ENCODE results near the gene FHOD3. TPM values are rescaled to one million over a fixed set of nuclear protein-coding genes. Genes with fewer than 3 reads are reported as not detected.

The FHOD3 gene
- total and polyA plus RNA-seq, 10 donors, result 1.2 to 2.7 (median 1.9) TPM

GRCh38 chr18:36349552-36349951 lies 52.0 kb downstream of the FHOD3 start:
- WGBS, 5 donors, result 82 to 89% (median 88%) methylated on average over 6 of the region's 6 CpGs
- peaks cover 0 to 37% (median 0%) of the 10 kb centered on the region in 7 donors for H3K27me3 ChIP-seq (replicated peaks in 1 of 7)
- H3K4me3 ChIP-seq, result no peak overlapping the region
- no peak overlapping the region for H3K27ac ChIP-seq
- H3K36me3 ChIP-seq, result no peaks in the 10 kb centered on the region
- intact Hi-C loops (cut with DNase I; ENCODE audit: low total_unique reads), result no loop called here
- H3K4me1 ChIP-seq, result no peaks in the 10 kb centered on the region
- no peak for TF ChIP-seq POLR2AphosphoS5 (IDR thresholded peaks at IDR 0.05)
- DNase-seq, result no peak
- H3K9me3 ChIP-seq, result peaks cover 0 to 5% (median 0%) of the 10 kb centered on the region in 8 donors

- no peak overlapping the region for H3K4me3 ChIP-seq
- DNase-seq, result no peak
- no peaks in the 10 kb centered on the region for H3K4me1 ChIP-seq
- peaks cover 0 to 5% (median 0%) of the 10 kb centered on the region in 8 donors for H3K9me3 ChIP-seq
- TF ChIP-seq POLR2AphosphoS5 (IDR thresholded peaks at IDR 0.05), result no peak
- no peak for TF ChIP-seq POLR2A (IDR thresholded peaks at IDR 0.05)
- H3K27me3 ChIP-seq (replicated peaks in 1 of 7), result peaks cover 0 to 37% (median 0%) of the 10 kb centered on the region in 7 donors
- intact Hi-C loops (cut with DNase I; ENCODE audit: low total_unique reads), result no loop called here
- no peak overlapping the region for H3K27ac ChIP-seq
- H3K36me3 ChIP-seq, result no peaks in the 10 kb centered on the region
- 48 to 72% (median 63%) methylated on average over 3 of the region's 3 CpGs for WGBS, 5 donors
Measured at GRCh38 chr18:36350251-36350651, 52.7 kb downstream of the FHOD3 start.

- DNase-seq, result no peak
- H3K36me3 ChIP-seq, result no peaks in the 10 kb centered on the region
- H3K9me3 ChIP-seq, result peaks cover 0 to 5% (median 0%) of the 10 kb centered on the region in 8 donors
- intact Hi-C loops (cut with DNase I; ENCODE audit: low total_unique reads), result no loop called here
- no peaks in the 10 kb centered on the region for H3K4me1 ChIP-seq
- no peak overlapping the region for H3K27ac ChIP-seq
- H3K4me3 ChIP-seq, result no peak overlapping the region
- H3K27me3 ChIP-seq (replicated peaks in 1 of 7), result peaks cover 0 to 37% (median 0%) of the 10 kb centered on the region in 7 donors
- TF ChIP-seq POLR2A (IDR thresholded peaks at IDR 0.05) (no peak), POLR2AphosphoS5 (IDR thresholded peaks at IDR 0.05) (no peak), CTCF (IDR thresholded peaks at IDR 0.05 in 8 of 11, conservative IDR thresholded peaks at IDR 0.05 in 3 of 11) (no peak)
- 66 to 80% (median 69%) methylated on average over 9 of the region's 9 CpGs for WGBS, 5 donors
Measured at GRCh38 chr18:36350839-36351469, 53.4 kb downstream of the FHOD3 start.

- intact Hi-C loops (cut with DNase I; ENCODE audit: low total_unique reads), result no loop called here
- WGBS, 5 donors, result 70 to 80% (median 76%) methylated on average over 3 of the region's 3 CpGs
- peaks cover 0 to 5% (median 0%) of the 10 kb centered on the region in 8 donors for H3K9me3 ChIP-seq
- H3K36me3 ChIP-seq, result no peaks in the 10 kb centered on the region
- no peak overlapping the region for H3K27ac ChIP-seq
- no peaks in the 10 kb centered on the region for H3K4me1 ChIP-seq
- H3K27me3 ChIP-seq (replicated peaks in 1 of 7), result peaks cover 0 to 44% (median 0%) of the 10 kb centered on the region in 7 donors
- no peak for DNase-seq
- H3K4me3 ChIP-seq, result no peak overlapping the region
- TF ChIP-seq POLR2A (IDR thresholded peaks at IDR 0.05) (no peak), POLR2AphosphoS5 (IDR thresholded peaks at IDR 0.05) (no peak), CTCF (IDR thresholded peaks at IDR 0.05 in 8 of 11, conservative IDR thresholded peaks at IDR 0.05 in 3 of 11) (no peak)
Measured at GRCh38 chr18:36352384-36352783, 54.9 kb downstream of the FHOD3 start.

GRCh38 chr18:36354989-36355388 lies 57.5 kb downstream of the FHOD3 start:
- no peak overlapping the region for H3K27ac ChIP-seq
- H3K4me3 ChIP-seq, result no peak overlapping the region
- 80 to 91% (median 85%) methylated on average over 5 of the region's 5 CpGs for WGBS, 5 donors
- TF ChIP-seq CTCF (IDR thresholded peaks at IDR 0.05 in 8 of 11, conservative IDR thresholded peaks at IDR 0.05 in 3 of 11), result no peak
- TF ChIP-seq POLR2AphosphoS5 (IDR thresholded peaks at IDR 0.05), result no peak
- TF ChIP-seq POLR2A (IDR thresholded peaks at IDR 0.05), result no peak
- H3K9me3 ChIP-seq, result peaks cover 0 to 5% (median 0%) of the 10 kb centered on the region in 8 donors
- no peaks in the 10 kb centered on the region for H3K36me3 ChIP-seq
- no peak for DNase-seq
- peaks cover 0 to 48% (median 0%) of the 10 kb centered on the region in 7 donors for H3K27me3 ChIP-seq (replicated peaks in 1 of 7)
- intact Hi-C loops (cut with DNase I; ENCODE audit: low total_unique reads), result no loop called here
- H3K4me1 ChIP-seq, result no peaks in the 10 kb centered on the region

Measured in spleen (tissue), 11 donors.